WTC11 (cell line): ENCODE results near the gene TRAPPC3L. TPM values are rescaled to one million over a fixed set of nuclear protein-coding genes. Genes with fewer than 3 reads are reported as not detected.

Source experiments
- ATAC-seq: fragments of 200-7000 bp; cut with Tn5 transposase; 2 replicates; pipeline ENCODE4 v1.10.0; 2021; ENCODE audit warnings: mild to moderate bottlenecking, moderate library complexity
- CTCF ChIA-PET: fragments of 300-600 bp; sonication (Branson Sonifier 250); formaldehyde crosslinking; loops from one replicate; lab custom pipeline; 2021; ENCODE audit warnings: antibody characterized with exemption; lab: Charles Lee
- POLR2A ChIA-PET: fragments of 350-600 bp; sonication (Branson Sonifier 250); formaldehyde crosslinking; loops from one replicate; lab custom pipeline; 2021; ENCODE audit warnings: antibody characterized with exemption; lab: Charles Lee
- DNase-seq: peaks from one replicate; pipeline ENCODE4 v3.0.0; 2021; ENCODE audit warnings: low spot score
- H3K27ac Mint-ChIP-seq: 2 replicates; pipeline ENCODE4 v1.8.0; 2021; ENCODE audit warnings: mixed read lengths
- H3K27me3 Mint-ChIP-seq: 2 replicates; pipeline ENCODE4 v1.8.0; 2021; ENCODE audit warnings: low read depth, mild to moderate bottlenecking, moderate library complexity, mixed read lengths
- H3K36me3 Mint-ChIP-seq: 2 replicates; pipeline ENCODE4 v1.8.0; 2021; ENCODE audit warnings: mixed read lengths
- H3K4me1 Mint-ChIP-seq: 2 replicates; pipeline ENCODE4 v1.8.0; 2022; ENCODE audit warnings: mixed read lengths
- H3K4me3 Mint-ChIP-seq: 2 replicates; pipeline ENCODE4 v1.8.0; 2021; ENCODE audit warnings: mild to moderate bottlenecking, moderate library complexity, mixed read lengths
- H3K9me3 Mint-ChIP-seq: 2 replicates; pipeline ENCODE4 v1.8.0; 2021; ENCODE audit warnings: mixed read lengths
- ATF1 ChIP-seq: sonication (generic); formaldehyde crosslinking; IDR thresholded peaks from 2 replicates; pipeline ENCODE4 v1.8.1; 2023; ENCODE audit warnings: mild to moderate bottlenecking, moderate library complexity, missing genetic modification reagents
- ATF2 ChIP-seq: sonication (generic); formaldehyde crosslinking; IDR thresholded peaks from 2 replicates; pipeline ENCODE4 v1.8.1; 2022; ENCODE audit warnings: low read depth, missing genetic modification reagents, borderline replicate concordance
- CREM ChIP-seq: sonication (generic); formaldehyde crosslinking; IDR thresholded peaks from 2 replicates; pipeline ENCODE4 v1.8.1; 2022; ENCODE audit warnings: mild to moderate bottlenecking, missing genetic modification reagents, moderate library complexity
- FOXJ3 ChIP-seq: sonication (generic); formaldehyde crosslinking; IDR thresholded peaks from 2 replicates; pipeline ENCODE4 v1.9.0; 2021; ENCODE audit warnings: missing genetic modification reagents, mild to moderate bottlenecking, borderline replicate concordance
- FOXK1 ChIP-seq: sonication (generic); formaldehyde crosslinking; IDR thresholded peaks from 2 replicates; pipeline ENCODE4 v1.8.0; 2022; ENCODE audit warnings: mild to moderate bottlenecking, moderate library complexity, missing genetic modification reagents
- GTF2I ChIP-seq: fragments of 250-450 bp; sonication (Bioruptor Pico); conservative IDR thresholded peaks from 2 replicates; pipeline ENCODE4 v1.4.0; 2021; ENCODE audit warnings: mild to moderate bottlenecking
- HMGA2 ChIP-seq: fragments of 250-450 bp; sonication (Bioruptor Pico); IDR thresholded peaks from 2 replicates; pipeline ENCODE4 v1.4.0; 2021; ENCODE audit warnings: mild to moderate bottlenecking, moderate library complexity
- MYBL2 ChIP-seq: sonication (generic); formaldehyde crosslinking; IDR thresholded peaks from 2 replicates; pipeline ENCODE4 v1.8.1; 2023; ENCODE audit warnings: mild to moderate bottlenecking, moderate library complexity, missing genetic modification reagents
- NFYB ChIP-seq: sonication (generic); formaldehyde crosslinking; conservative IDR thresholded peaks from 2 replicates; pipeline ENCODE4 v1.8.0; 2022; ENCODE audit warnings: low read depth, missing genetic modification reagents
- NR1H2 ChIP-seq: sonication (generic); formaldehyde crosslinking; IDR thresholded peaks from 2 replicates; pipeline ENCODE4 v1.9.0; 2021; ENCODE audit warnings: mild to moderate bottlenecking, moderate library complexity, missing genetic modification reagents
- RELA ChIP-seq: sonication (generic); formaldehyde crosslinking; IDR thresholded peaks from 2 replicates; pipeline ENCODE4 v1.8.1; 2022; ENCODE audit warnings: missing genetic modification reagents, mild to moderate bottlenecking, borderline replicate concordance
- RORB ChIP-seq: fragments of 250-450 bp; sonication (Bioruptor Pico); IDR thresholded peaks from 2 replicates; pipeline ENCODE4 v1.9.0; 2021; ENCODE audit warnings: mild to moderate bottlenecking
- SP1 ChIP-seq: sonication (generic); formaldehyde crosslinking; conservative IDR thresholded peaks from 2 replicates; pipeline ENCODE4 v1.8.1; 2022; ENCODE audit warnings: missing genetic modification reagents
- TP53 ChIP-seq: sonication (generic); formaldehyde crosslinking; IDR thresholded peaks from 2 replicates; pipeline ENCODE4 v1.8.1; 2023; ENCODE audit warnings: mild to moderate bottlenecking, missing genetic modification reagents
- ZNF121 ChIP-seq: sonication (generic); formaldehyde crosslinking; IDR thresholded peaks from 2 replicates; pipeline ENCODE4 v1.8.0; 2023; ENCODE audit warnings: missing genetic modification reagents
- ZNF232 ChIP-seq: sonication (generic); formaldehyde crosslinking; IDR thresholded peaks from 2 replicates; pipeline ENCODE4 v1.8.0; 2022; ENCODE audit warnings: mild to moderate bottlenecking, missing genetic modification reagents
- ZNF416 ChIP-seq: fragments of 250-450 bp; sonication (Bioruptor Pico); IDR thresholded peaks from 2 replicates; pipeline ENCODE4 v1.9.0; 2021; ENCODE audit warnings: mild to moderate bottlenecking, inconsistent platforms
- ZNF423 ChIP-seq: fragments of 250-450 bp; sonication (Bioruptor Pico); IDR thresholded peaks from 2 replicates; pipeline ENCODE4 v2.1.2; 2022; ENCODE audit warnings: mild to moderate bottlenecking, moderate library complexity
- ZNF532 ChIP-seq: fragments of 250-450 bp; sonication (Bioruptor Pico); IDR thresholded peaks from 2 replicates; pipeline ENCODE4 v1.9.0; 2021; ENCODE audit warnings: mild to moderate bottlenecking, borderline replicate concordance
- ZNF671 ChIP-seq: fragments of 250-450 bp; sonication (Bioruptor Pico); IDR thresholded peaks from 2 replicates; pipeline ENCODE4 v1.8.0; 2021; ENCODE audit warnings: mild to moderate bottlenecking
- total RNA-seq: library from RNA; stranded (reverse); gene quantifications from 3 replicates; pipeline ENCODE4 v1.2.3, GENCODE V29; 2021
- TF ChIP-seq, protein P1 (sequence below): sonication (generic); formaldehyde crosslinking; IDR thresholded peaks from 2 replicates; pipeline ENCODE4 v1.8.0; 2023; ENCODE audit warnings: mild to moderate bottlenecking, missing genetic modification reagents
- TF ChIP-seq, protein P2 (sequence below): sonication (generic); formaldehyde crosslinking; conservative IDR thresholded peaks from 2 replicates; pipeline ENCODE4 v1.8.1; 2023; ENCODE audit warnings: mild to moderate bottlenecking, low read depth, missing genetic modification reagents, moderate library complexity
- TF ChIP-seq, protein P3 (sequence below): fragments of 250-450 bp; sonication (Bioruptor Pico); IDR thresholded peaks from 2 replicates; pipeline ENCODE4 v1.9.0; 2021; ENCODE audit warnings: moderate library complexity, mild to moderate bottlenecking, inconsistent platforms, borderline replicate concordance

Gene TRAPPC3L
- total RNA-seq, 1 experiment from 2014 or later: not detected

DNA sequence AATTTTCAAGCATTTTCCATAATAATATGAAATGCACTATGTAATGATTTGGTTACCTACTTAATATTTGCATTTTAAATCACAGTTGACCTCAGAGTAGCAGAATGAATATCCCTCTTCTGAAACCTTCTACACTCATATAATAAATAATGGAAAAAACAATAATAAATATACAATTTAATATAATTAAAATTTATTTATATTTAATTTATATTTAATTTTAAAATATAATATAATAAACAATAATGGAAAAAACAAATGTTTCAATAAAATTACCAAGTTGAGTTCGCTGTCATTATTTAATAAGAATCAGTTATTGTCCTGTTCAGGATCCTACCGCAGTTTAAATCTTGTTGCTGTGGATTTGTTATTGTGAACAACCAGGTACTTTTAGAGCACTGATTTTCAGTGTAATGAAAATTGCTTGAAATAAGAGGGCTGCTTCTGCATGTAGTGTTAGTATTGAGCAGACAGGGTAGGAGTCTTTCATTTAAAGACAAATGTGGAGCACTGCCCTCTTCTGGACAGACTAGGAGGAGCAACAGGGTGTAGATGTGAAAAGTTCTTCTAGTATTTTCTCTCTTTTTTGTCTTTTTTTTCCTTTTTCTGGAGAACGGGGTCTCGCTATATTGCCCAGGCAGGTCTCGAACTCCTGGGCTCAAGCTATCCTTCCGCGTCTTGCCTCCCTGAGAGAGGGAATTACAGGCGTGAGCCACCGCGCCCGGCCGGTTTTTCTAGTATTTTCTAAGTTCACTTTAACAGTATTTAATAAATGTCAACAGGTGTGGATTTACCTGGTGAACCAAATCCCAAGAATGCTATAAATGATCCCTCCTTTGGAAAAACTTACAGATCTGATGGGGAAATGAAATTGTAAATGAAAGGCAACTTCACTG lies 13.6 kb downstream of the TRAPPC3L start (continued):
- TF ChIP-seq HMGA2 (CRISPR knock-in tag) (peak; percentile 99), ZNF532 (no peak), CREM (CRISPR knock-in tag) (no peak), GTF2I (0 out of 2 replicates have a peak, but pooled peaks have one; percentile 11), RORB (CRISPR knock-in tag) (no peak), SP1 (no peak), TP53 (CRISPR knock-in tag) (no peak), RELA (CRISPR knock-in tag) (no peak), ZNF423 (CRISPR knock-in tag) (no peak), ATF1 (CRISPR knock-in tag) (no peak), ZNF121 (CRISPR knock-in tag) (peak; percentile 76; the same call in 1 of the 2 replicates)
- TF ChIP-seq, protein P1, sequence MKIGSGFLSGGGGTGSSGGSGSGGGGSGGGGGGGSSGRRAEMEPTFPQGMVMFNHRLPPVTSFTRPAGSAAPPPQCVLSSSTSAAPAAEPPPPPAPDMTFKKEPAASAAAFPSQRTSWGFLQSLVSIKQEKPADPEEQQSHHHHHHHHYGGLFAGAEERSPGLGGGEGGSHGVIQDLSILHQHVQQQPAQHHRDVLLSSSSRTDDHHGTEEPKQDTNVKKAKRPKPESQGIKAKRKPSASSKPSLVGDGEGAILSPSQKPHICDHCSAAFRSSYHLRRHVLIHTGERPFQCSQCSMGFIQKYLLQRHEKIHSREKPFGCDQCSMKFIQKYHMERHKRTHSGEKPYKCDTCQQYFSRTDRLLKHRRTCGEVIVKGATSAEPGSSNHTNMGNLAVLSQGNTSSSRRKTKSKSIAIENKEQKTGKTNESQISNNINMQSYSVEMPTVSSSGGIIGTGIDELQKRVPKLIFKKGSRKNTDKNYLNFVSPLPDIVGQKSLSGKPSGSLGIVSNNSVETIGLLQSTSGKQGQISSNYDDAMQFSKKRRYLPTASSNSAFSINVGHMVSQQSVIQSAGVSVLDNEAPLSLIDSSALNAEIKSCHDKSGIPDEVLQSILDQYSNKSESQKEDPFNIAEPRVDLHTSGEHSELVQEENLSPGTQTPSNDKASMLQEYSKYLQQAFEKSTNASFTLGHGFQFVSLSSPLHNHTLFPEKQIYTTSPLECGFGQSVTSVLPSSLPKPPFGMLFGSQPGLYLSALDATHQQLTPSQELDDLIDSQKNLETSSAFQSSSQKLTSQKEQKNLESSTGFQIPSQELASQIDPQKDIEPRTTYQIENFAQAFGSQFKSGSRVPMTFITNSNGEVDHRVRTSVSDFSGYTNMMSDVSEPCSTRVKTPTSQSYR (CRISPR knock-in tag): no peak
- TF ChIP-seq, protein P2, sequence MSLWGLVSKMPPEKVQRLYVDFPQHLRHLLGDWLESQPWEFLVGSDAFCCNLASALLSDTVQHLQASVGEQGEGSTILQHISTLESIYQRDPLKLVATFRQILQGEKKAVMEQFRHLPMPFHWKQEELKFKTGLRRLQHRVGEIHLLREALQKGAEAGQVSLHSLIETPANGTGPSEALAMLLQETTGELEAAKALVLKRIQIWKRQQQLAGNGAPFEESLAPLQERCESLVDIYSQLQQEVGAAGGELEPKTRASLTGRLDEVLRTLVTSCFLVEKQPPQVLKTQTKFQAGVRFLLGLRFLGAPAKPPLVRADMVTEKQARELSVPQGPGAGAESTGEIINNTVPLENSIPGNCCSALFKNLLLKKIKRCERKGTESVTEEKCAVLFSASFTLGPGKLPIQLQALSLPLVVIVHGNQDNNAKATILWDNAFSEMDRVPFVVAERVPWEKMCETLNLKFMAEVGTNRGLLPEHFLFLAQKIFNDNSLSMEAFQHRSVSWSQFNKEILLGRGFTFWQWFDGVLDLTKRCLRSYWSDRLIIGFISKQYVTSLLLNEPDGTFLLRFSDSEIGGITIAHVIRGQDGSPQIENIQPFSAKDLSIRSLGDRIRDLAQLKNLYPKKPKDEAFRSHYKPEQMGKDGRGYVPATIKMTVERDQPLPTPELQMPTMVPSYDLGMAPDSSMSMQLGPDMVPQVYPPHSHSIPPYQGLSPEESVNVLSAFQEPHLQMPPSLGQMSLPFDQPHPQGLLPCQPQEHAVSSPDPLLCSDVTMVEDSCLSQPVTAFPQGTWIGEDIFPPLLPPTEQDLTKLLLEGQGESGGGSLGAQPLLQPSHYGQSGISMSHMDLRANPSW (CRISPR knock-in tag): no peak

GRCh38 chr6:116530436-116530835 lies 15.0 kb downstream of the TRAPPC3L start:
- Mint-ChIP-seq H3K27ac (no peak overlapping the region), H3K36me3 (no peaks in the 10 kb centered on the region), H3K4me3 (no peak overlapping the region), H3K4me1 (peaks cover 46% of the 10 kb centered on the region), H3K27me3 (no peaks in the 10 kb centered on the region), H3K9me3 (no peaks in the 10 kb centered on the region)
- DNase-seq (no peak), ATAC-seq (no peak)
- ChIA-PET POLR2A (no interaction called here), CTCF (interaction anchor here (0.6 to 1.2 kb wide), 3 partner anchors 120 to 262 kb away, joined by 4 read pairs; no protein-coding TSS in a partner anchor)
- no peak for TF ChIP-seq ATF2 (CRISPR knock-in tag)
- no peak for TF ChIP-seq NFYB
- no peak for TF ChIP-seq ZNF671 (CRISPR knock-in tag)
- TF ChIP-seq NR1H2 (CRISPR knock-in tag): no peak
- TF ChIP-seq, protein P3, sequence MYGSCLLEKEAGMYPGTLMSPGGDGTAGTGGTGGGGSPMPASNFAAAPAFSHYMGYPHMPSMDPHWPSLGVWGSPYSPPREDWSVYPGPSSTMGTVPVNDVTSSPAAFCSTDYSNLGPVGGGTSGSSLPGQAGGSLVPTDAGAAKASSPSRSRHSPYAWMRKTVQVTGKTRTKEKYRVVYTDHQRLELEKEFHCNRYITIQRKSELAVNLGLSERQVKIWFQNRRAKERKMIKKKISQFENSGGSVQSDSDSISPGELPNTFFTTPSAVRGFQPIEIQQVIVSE (CRISPR knock-in tag): no peak
- no peak for TF ChIP-seq ZNF232 (CRISPR knock-in tag)
- no peak for TF ChIP-seq HMGA2 (CRISPR knock-in tag)
- TF ChIP-seq ZNF416 (CRISPR knock-in tag): no peak
- no peak for TF ChIP-seq TP53 (CRISPR knock-in tag)
- no peak for TF ChIP-seq ZNF423 (CRISPR knock-in tag)
- no peak for TF ChIP-seq MYBL2 (CRISPR knock-in tag)
- no peak for TF ChIP-seq FOXJ3 (CRISPR knock-in tag)
- no peak for TF ChIP-seq SP1
- TF ChIP-seq FOXK1 (CRISPR knock-in tag): no peak
